Type B pancreatic cell (in vitro differentiated cells): ENCODE measurements around the gene GPBAR1. TPM values are rescaled to one million over a fixed set of nuclear protein-coding genes. Genes with fewer than 3 reads are reported as not detected.

Experiments used
- DNase-seq: peaks from one replicate; pipeline ENCODE4 v3.0.0; 2021; ENCODE audit warnings: mixed read lengths; ENCODE audit not compliant: unreplicated experiment; ENCODE audit errors: extremely low spot score
- H3K27ac Mint-ChIP-seq: 2 replicates; pipeline ENCODE4 v1.8.0; 2021; ENCODE audit warnings: mild to moderate bottlenecking, mixed read lengths
- H3K27me3 Mint-ChIP-seq: 2 replicates; pipeline ENCODE4 v1.8.0; 2021; ENCODE audit warnings: mixed read lengths
- H3K36me3 Mint-ChIP-seq: 2 replicates; pipeline ENCODE4 v1.8.0; 2021; ENCODE audit warnings: mixed read lengths
- H3K4me1 Mint-ChIP-seq: one replicate; pipeline ENCODE4 v1.8.0; 2021; ENCODE audit warnings: mixed read lengths; ENCODE audit not compliant: unreplicated experiment
- H3K4me3 Mint-ChIP-seq: 2 replicates; pipeline ENCODE4 v1.8.0; 2021; ENCODE audit warnings: mild to moderate bottlenecking, mixed read lengths
- H3K9me3 Mint-ChIP-seq: 2 replicates; pipeline ENCODE4 v1.8.0; 2021; ENCODE audit warnings: mixed read lengths
- CTCF ChIP-seq: fragments of 200-600 bp; sonication (generic); conservative IDR thresholded peaks from 2 replicates; pipeline ENCODE4 v1.5.0; 2021; ENCODE audit warnings: antibody characterized with exemption, mild to moderate bottlenecking
- long read RNA-seq: library from polyadenylated mRNA; unstranded; transcript quantifications from one replicate; pipeline ENCODE4 v2.0.0, GENCODE V29; 2020
- total RNA-seq: library from RNA; stranded (reverse); gene quantifications from 2 replicates; pipeline ENCODE4 v1.2.1, GENCODE V29; 2021; ENCODE audit warnings: low replicate concordance

The GPBAR1 gene
- total RNA-seq: 2.1 and 5.7 TPM in 2 replicates
- long read RNA-seq, transcript GPBAR1-202 (2 exons, 1,382 nt): major isoform, 5 of 9 reads
- long read RNA-seq, partial matches to known transcripts: 0 of 9 reads
- long read RNA-seq, other reads (novel, unspliced or antisense): 0 of 9 reads

DNA sequence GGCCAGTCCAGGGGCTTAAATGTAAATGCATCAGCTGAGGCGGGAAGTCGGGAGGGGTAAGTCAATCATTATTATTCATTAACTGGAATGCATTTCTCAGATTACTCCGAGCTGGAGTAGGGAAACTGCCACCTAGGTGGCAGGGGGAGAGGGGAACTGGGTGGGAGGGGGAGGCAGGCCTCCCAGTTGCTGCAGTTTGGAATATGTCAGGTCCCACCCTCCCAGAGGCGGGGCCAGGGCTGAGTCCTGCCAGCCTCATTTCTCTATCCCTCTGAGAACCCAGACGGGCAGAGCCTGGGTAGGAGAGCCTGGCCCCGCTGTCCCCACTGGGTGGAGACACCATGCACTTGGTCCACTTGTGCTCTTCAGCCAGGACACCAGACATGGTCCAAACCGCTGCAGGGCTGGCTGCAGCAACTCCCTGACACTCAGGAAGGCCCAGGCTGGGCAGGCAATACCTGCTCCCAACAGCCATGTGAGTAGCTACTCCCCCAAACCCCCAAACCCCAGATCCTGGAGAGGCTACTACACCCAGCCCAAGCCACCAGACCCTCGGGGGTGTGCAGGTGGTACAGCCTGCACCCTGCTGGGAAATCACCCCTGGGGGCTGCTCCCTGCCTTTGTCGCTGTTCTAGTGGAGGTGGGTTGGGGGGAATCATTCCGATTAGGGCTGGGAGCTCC is at the start of gene GPBAR1:
Gene GPBAR1, plus strand, starts transcription at position 274 of the 681 bp plus-strand sequence. CDS start 1,710 bp downstream, outside the sequence.
- no peak for TF ChIP-seq CTCF
- Mint-ChIP-seq H3K27me3 (no peaks in the 10 kb centered on the region), H3K9me3 (no peaks in the 10 kb centered on the region), H3K27ac (peak within 1 kb of the TSS; percentile 72), H3K36me3 (peaks cover 6% of the 10 kb centered on the region), H3K4me3 (no peak within 1 kb of the TSS), H3K4me1 (peaks cover 33% of the 10 kb centered on the region)
- DNase-seq: no peak

DNA sequence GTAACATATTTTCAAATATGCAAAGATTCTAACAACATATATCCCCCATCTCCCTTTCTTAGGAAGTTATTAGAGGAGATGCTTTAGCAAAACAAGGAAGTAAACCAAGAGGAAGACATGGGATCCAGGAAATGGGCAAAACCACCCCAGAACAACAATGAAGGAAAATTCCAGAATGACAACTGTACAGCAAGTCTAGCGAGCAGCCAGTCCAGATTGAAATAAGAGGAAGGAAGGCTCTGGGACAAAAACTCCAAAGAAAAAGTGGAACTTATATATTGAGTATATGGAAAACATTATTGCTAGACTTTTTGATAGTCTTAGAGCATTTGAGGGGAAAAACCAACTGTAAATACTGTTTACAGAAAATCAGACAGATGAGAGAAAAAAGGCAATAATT is 46.7 kb upstream of the GPBAR1 start:
- TF ChIP-seq CTCF: no peak
- no peaks in the 10 kb centered on the region for H3K36me3 Mint-ChIP-seq
- H3K27ac Mint-ChIP-seq: no peak overlapping the region
- H3K27me3 Mint-ChIP-seq: peaks cover 21% of the 10 kb centered on the region
- no peaks in the 10 kb centered on the region for H3K9me3 Mint-ChIP-seq
- DNase-seq: no peak
- H3K4me3 Mint-ChIP-seq: no peak overlapping the region
- peaks cover 11% of the 10 kb centered on the region for H3K4me1 Mint-ChIP-seq

- Mint-ChIP-seq H3K27ac (peak overlapping the region; percentile 95), H3K27me3 (peaks cover 11% of the 10 kb centered on the region), H3K4me1 (peaks cover 31% of the 10 kb centered on the region), H3K36me3 (peaks cover 4% of the 10 kb centered on the region), H3K4me3 (peak overlapping the region; percentile 95), H3K9me3 (no peaks in the 10 kb centered on the region)
- TF ChIP-seq CTCF: no peak
- DNase-seq: no peak
These were observed 44.5 kb upstream of the GPBAR1 start for GRCh38 chr2:218216336-218216673.

- peak; percentile 96 for DNase-seq
- H3K4me3 Mint-ChIP-seq: peak within 1 kb of the TSS; percentile 95
- TF ChIP-seq CTCF: peak; percentile 31
- peaks cover 7% of the 10 kb centered on the region for H3K36me3 Mint-ChIP-seq
- peaks cover 36% of the 10 kb centered on the region for H3K4me1 Mint-ChIP-seq
- H3K9me3 Mint-ChIP-seq: no peaks in the 10 kb centered on the region
- H3K27me3 Mint-ChIP-seq: peaks cover 6% of the 10 kb centered on the region
- peak within 1 kb of the TSS; percentile 95 for H3K27ac Mint-ChIP-seq
These were observed 44.0 kb upstream of the GPBAR1 start, which contains the start of gene ARPC2 for GRCh38 chr2:218216674-218217359. TSS of gene ARPC2 (plus strand) at chr2:218217189. CDS start at chr2:218217471, 282 bp downstream.

DNA sequence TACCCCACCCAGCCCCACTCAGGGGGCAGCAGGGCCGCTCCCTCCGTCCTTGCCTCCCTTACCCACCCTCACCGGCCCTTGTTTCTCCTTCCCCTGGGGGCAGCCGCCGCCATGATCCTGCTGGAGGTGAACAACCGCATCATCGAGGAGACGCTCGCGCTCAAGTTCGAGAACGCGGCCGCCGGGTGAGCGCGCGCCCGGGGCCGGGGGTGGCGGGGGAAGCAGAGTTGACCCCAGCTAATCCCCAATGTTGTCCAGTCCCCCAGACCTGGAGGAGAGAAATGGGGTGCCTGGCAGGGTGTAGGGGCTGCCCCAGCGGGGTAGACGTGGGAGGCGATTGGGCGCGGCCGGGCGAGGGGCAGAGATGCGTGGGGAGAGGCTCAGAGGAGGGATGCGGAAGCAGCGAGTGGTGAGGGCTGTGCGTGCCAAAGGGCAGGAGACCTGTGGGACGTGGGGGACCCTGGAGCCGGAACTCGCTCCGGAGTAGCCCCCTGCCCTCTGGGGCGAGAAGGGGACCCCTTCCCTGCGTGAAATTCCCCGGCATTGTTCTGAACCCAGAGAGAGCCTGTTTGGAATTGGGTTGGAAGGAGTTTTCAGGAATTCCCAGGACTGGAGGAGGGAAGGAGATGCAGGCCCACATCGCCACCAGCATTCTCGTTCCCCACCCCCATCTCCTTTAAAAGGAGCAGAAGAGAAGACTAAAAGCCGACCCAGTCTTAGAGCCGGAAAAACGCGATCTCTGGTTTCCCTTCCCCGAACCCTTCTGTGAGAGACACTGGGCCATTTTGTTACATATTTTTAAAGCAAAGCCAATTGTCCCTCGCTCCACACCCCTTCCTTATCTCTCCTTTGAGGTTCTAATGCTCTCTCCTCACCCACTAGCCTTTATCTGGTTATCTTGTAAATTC is 43.2 kb upstream of the GPBAR1 start:
- H3K27ac Mint-ChIP-seq: peak overlapping the region; percentile 91
- peaks cover 4% of the 10 kb centered on the region for H3K27me3 Mint-ChIP-seq
- H3K4me1 Mint-ChIP-seq: peaks cover 37% of the 10 kb centered on the region
- peak overlapping the region; percentile 95 for H3K4me3 Mint-ChIP-seq
- H3K36me3 Mint-ChIP-seq: peaks cover 8% of the 10 kb centered on the region
- no peak for TF ChIP-seq CTCF
- DNase-seq: peak; percentile 71
- no peaks in the 10 kb centered on the region for H3K9me3 Mint-ChIP-seq
